Measurements from ENCODE around the gene FAM187B.
"Not testable (repeated sequence)": the region's sequence is repeated elsewhere in the genome, so short reads cannot be mapped to it uniquely, and the experiment has no call there.

FAM187B gene

GRCh38 chr19:35261356-35262100 is 33.0 kb upstream of the FAM187B start:
- DNase-seq, result no peak

- DNase-seq, result no peak
Observed at GRCh38 chr19:35260694-35261304, 32.3 kb upstream of the FAM187B start.

- no peak for DNase-seq
Observed at GRCh38 chr19:35257113-35257461, 28.5 kb upstream of the FAM187B start.

GRCh38 chr19:35256566-35256965 is 28.0 kb upstream of the FAM187B start:
- DNase-seq, result no peak

- no peak for DNase-seq
Observed at GRCh38 chr19:35254341-35255297, 26.1 kb upstream of the FAM187B start.

- no peak for DNase-seq
Observed at GRCh38 chr19:35253316-35254286, 25.1 kb upstream of the FAM187B start.

GRCh38 chr19:35251456-35251855 is 22.9 kb upstream of the FAM187B start:
- no peak for DNase-seq

GRCh38 chr19:35249848-35250711 is 21.5 kb upstream of the FAM187B start:
- DNase-seq, result no peak

GRCh38 chr19:35249146-35249847 is 20.8 kb upstream of the FAM187B start:
- no peak for DNase-seq

GRCh38 chr19:35248310-35249145 is 20.0 kb upstream of the FAM187B start, which contains the start of gene LSR:
Gene LSR (plus strand): TSS chr19:35249002. CDS start chr19:35249023, 21 bp downstream.
- DNase-seq, result peak; percentile 82

GRCh38 chr19:35247526-35248309 is 19.2 kb upstream of the FAM187B start:
- peak; percentile 64 for DNase-seq

GRCh38 chr19:35246466-35247092 is 18.0 kb upstream of the FAM187B start:
- DNase-seq, result no peak

GRCh38 chr19:35241417-35241816 is 12.9 kb upstream of the FAM187B start:
- DNase-seq, result no peak

- peak; percentile 36 for DNase-seq
Observed at GRCh38 chr19:35240327-35240726, 11.8 kb upstream of the FAM187B start.

GRCh38 chr19:35239597-35239996 is 11.1 kb upstream of the FAM187B start:
- not testable (repeated sequence) for DNase-seq

- no peak for DNase-seq
Observed at GRCh38 chr19:35236638-35237400, 8.3 kb upstream of the FAM187B start.

- no peak for DNase-seq
Observed at GRCh38 chr19:35232912-35233311, 4.4 kb upstream of the FAM187B start.

Data from CD4-positive, alpha-beta T cell treated with Interleukin-15 for 1 hour (primary cell).